Eye (tissue), 1 donor: ENCODE measurements around the gene RAD50.
"Not testable (repeated sequence)": the region's sequence is repeated elsewhere in the genome, so short reads cannot be mapped to it uniquely, and the experiment has no call there.

Source experiments
- DNase-seq: peaks from one replicate; pipeline ENCODE4 v3.0.0-alpha.2; 2015

Gene RAD50

DNA sequence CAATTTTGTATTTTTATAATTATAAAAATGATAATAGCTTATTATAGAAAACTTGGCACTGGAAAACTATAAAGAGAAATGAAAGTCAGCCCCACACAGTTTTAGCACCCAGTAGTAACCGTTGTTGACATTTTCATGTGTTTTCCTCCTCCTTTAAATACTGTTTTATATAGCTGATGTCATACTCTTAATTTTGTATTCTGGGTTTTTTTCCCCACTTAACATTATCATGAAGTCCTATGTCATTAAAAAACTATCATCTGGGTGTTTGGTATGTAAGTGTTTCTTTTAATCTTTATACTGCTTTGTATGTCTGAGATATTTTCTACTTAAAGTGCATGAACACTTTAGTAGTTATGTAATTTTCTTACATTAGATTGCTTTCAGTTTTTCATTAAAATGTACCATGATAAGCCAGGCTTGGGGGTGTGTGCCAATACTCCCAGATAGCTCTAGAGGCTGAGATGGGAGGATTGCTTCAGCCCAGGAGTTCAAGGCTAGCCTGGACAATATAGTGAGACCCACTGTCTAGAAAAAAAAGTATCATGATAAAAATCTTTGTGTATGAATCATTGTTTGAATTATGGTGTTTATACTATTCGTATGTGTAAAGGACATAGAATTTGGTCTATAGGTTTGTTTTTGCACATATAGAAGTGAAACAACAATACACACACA lies 2.7 kb downstream of the RAD50 start:
- DNase-seq = no peak

DNA sequence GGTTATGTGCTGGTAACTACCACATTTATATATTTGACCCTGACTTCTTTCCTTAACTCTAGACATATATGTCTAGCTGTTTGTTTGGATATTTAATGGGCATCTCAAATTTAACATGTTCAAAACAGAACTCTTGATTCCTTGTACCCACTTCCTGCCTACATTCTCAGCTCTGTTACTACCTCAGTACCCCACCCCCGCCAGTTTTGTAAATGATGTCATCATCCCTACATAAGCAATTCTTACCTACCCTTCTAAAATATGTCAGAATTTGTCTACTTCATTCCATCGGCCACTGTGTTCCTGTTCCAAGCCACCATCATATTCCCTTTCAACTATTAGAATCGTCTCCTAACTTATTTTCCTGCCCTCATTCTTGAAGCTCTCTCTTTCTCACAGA lies 4.8 kb downstream of the RAD50 start:
- no peak for DNase-seq

DNA sequence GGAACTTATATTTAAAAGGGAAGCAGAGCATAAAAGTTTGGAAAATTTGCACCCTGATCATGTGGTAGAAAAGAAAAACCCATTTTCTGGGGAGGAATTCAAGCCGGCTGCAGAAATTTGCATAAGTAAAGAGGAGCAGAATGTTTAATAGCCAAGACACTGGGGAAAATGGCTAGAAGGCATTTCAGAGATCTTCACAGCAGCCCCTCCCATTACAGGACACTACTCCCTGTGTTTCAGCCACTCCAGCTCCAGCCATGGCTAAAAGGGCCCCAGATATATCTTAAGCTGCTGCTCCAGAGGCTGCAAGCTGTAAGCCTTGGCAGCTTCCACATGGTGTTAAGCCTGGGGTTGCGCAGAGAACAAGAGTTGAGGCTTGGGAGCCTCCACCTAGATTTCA lies 7.8 kb downstream of the RAD50 start:
- not testable (repeated sequence) for DNase-seq

DNA sequence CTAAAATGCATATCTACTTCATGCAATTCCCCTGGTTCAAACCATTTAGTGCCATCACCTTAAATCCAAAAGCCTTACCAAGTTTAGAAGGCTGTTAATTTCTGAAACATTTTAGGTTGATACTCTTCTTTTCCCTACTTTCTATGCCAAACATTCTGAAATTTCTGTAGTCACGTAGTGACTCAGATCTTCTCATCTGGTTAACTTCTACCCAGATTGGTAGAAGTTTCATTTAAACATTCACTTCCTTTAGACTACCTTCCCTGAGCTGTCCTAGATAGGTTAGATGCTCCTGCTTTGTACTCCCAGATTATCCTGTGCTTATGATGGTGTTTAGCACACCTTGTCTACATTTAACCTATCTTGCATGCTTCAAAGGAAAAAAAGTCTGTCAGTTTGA lies 9.9 kb downstream of the RAD50 start:
- no peak for DNase-seq

DNA sequence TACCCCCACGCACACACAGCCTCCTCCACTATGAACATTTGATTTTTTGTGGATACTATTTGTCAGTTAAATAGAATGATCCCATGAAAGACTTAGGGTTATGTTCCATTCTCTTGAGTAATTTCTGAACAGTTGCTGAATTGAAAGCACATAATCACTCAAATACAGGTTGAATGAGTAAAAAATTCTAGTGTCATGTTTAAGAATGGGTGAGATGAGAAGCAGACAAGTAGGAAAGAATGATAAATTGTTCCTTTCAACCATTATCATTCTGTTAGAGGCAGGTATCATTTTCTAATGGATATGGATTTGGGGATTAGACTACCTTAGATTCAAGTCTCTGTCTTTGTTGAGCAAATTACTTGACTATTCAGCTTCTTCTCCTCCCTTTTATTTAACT lies 19.3 kb downstream of the RAD50 start:
- DNase-seq = no peak

DNA sequence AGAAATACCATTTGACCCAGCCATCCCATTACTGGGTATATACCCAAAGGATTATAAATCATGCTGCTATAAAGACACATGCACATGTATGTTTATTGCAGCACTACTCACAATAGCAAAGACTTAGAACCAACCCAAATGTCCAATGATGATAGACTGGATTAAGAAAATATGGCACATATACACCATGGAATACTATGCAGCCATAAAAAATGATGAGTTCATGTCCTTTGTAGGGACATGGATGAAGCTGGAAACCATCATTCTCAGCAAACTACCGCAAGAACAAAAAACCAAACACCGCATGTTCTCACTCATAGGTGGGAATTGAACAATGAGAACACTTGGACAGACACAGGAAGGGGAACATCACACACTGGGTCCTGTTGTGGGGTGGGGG lies 27.8 kb downstream of the RAD50 start:
- DNase-seq = not testable (repeated sequence)

DNA sequence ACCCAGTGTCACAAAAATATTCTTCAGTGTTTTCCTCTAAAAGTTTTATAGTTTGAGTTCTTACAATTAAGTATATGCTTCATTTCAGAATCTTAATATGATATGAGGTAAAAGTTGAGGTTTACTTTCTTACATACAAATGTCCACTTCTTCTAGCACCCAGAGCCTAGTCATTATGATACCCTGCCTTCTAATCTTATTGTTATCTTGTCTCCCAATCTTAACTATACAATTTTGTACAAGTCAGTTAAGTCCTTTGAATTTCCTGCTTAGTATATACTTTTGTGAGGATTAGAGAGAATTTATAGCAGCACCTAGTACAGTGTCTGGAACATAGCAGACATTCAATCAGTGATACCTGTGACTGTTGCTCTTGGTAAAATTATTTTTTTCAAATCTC lies 29.3 kb downstream of the RAD50 start:
- no peak for DNase-seq

DNA sequence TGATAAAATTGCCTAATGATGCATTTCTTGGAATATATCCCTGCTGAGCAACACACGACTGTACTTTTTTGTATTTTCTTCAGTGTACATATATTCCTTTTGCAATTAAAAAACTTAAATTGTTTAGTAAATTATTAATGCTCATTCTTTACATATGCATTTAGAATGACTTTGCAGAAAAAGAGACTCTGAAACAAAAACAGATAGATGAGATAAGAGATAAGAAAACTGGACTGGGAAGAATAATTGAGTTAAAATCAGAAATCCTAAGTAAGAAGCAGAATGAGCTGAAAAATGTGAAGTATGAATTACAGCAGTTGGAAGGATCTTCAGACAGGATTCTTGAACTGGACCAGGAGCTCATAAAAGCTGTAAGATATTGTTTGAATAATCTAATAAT lies 32.7 kb downstream of the RAD50 start:
- no peak for DNase-seq

DNA sequence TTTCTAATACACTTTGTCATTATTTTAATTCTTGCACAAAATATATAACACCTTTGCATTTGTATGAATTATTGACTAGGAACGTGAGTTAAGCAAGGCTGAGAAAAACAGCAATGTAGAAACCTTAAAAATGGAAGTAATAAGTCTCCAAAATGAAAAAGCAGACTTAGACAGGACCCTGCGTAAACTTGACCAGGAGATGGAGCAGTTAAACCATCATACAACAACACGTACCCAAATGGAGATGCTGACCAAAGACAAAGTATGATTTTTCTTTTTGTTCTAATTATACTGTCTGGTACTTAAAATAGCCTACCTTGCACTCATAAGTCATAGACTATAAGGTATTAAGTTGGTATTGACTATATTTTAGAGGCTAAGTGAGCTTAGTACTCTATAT lies 34.4 kb downstream of the RAD50 start:
- DNase-seq = peak; percentile 5

DNA sequence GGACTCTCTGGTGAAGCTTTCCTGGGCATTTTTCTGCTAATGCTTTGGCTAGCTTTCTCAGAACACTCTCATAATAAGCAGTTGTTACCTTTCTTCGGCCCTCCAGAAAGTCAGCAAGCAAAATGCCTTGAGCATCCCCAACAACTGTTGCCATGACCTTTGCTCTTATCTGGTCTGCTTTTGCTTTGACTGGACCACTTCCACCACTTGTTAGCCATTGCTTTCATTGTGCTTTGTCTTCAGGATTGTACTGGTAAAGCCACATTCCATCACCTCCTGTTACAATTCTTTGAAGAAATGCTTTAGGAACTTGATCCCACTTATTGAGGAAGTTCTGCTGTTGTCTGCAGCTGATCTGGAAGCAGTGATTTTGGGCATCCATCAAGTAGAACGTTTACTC lies 35.7 kb downstream of the RAD50 start:
- no peak for DNase-seq

DNA sequence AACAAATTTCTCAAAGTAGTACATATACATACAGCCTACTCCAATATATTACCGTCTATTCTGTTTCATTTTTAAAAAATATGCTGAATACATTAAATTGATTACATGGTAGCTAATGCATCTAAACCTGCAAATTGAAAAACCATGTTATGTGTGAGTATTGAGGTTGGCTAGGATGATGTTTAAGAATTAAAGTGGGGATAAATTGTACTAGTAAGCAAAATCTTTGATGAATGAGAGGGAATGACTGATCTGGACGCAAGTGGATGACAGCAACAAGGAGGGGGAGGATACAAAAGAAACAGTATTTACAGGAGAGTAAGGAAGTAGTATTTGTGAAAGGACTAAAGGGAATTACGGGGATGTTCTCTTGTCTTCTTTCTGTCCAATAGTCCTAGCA lies 37.4 kb downstream of the RAD50 start:
- DNase-seq = no peak

DNA sequence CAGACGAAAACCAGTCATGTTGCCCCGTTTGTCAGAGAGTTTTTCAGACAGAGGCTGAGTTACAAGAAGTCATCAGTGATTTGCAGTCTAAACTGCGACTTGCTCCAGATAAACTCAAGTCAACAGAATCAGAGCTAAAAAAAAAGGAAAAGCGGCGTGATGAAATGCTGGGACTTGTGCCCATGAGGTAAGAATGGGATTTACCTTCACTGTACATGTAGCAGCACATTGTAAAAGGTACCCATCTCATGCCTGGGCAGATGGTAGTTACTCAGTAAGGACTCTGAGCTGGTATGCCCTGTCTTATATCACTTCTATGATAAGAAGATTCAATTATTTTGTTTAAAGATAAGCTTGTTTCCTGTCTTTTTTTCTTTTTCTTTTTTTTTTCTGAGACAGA lies 38.8 kb downstream of the RAD50 start:
- DNase-seq = no peak

DNA sequence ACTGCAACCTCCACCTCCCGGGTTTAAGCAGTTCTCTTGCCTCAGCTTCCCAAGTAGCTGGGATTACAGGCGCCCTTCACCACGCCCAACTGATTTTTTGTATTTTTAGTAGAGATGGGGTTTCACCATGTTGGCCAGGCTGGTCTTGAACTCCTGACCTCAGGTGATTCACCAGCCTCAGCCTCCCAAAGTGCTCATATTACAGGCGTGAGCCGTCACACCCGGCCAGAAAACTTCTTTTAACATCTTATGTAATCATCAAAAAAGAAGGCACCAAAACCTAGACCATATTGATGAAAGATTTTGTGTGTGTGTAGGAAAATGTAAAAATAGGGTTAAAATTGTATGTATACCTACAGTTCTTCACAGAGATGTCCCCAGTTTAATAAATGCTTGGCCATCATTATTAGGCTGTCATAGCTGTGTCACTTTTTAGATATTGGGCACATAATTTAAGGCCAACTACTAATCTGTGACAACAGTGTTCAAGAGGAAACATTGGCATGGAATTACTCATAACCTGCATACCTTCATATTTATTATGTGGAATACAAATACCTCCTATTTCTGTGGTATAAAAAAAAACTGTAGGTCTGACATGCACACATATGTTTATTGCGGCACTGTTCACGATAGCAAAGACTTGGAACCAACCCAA lies 44.4 kb downstream of the RAD50 start:
- no peak for DNase-seq

DNA sequence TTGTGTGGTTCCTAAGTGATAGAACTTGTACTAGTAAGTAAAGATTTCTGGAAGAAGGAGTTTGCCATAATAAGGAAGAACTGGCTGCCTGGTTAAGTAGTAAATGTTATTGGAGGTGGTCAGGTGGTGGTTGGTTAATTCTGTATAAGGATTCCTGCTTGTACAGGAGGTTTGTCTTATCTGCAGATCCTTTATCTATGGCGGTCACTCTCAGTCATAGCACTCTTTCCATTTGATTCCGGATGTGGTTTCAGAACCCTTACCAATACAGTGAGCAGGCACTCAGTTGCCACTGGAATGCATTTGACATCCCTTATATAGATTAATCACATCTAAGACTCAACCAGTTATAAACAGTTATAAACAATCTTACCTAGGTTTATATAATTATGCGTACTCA lies 50.3 kb downstream of the RAD50 start:
- DNase-seq = no peak

DNA sequence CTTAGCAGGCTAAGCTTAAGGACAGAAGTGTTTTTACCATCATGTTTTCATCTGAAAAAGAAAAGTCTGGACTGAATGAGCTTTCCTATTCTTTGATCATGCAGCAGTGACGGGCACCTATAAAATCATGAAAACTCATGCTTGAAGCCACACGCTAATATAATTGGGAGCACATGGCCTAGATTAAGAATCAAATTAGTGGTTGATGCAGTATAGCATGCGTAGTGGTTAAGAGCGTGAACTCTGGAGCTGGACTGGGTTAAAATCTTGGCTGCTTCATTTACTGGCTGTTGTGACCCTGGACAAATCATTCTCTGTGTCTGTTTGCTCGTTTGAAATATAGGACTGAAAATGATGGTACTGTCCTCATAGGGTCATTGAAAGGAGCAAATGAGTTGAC lies 51.3 kb downstream of the RAD50 start:
- peak; percentile 0 for DNase-seq

DNA sequence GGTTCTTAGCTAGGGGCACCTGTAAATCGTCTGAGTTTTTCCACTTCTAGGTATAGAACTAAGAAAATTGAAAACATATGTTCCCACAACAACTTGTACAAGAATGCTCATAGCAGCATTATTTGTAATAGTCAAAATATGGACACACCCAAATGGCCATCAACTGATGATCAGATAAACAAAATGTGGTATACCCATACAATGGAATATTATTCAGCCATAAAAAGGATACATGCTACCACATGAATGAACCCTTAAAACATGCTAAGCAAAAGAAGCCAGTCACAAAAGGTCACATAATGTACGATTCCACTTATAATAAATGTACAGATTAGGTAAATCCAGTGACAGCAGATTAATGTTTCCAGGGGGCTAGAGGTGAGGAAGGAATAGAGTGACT lies 55.2 kb downstream of the RAD50 start:
- DNase-seq = no peak

DNA sequence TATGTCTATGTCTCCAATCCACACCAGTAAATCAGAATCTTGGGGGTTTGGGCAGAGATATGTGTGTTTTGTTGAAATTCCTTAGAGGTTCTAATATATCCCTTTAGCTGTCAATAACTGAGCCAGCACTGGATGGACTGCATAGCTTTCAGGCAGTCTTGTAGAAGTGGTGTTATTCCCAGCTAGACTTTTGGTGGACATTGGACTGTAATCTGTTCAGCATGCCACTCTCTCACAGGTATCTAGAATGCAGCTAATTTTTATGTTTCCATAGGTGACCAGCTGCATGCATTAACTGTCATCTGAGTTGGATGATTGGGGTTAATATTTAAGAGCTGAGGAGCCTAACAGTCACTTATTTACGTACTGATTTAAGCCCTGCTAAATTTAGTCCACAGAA lies 56.1 kb downstream of the RAD50 start:
- no peak for DNase-seq

DNA sequence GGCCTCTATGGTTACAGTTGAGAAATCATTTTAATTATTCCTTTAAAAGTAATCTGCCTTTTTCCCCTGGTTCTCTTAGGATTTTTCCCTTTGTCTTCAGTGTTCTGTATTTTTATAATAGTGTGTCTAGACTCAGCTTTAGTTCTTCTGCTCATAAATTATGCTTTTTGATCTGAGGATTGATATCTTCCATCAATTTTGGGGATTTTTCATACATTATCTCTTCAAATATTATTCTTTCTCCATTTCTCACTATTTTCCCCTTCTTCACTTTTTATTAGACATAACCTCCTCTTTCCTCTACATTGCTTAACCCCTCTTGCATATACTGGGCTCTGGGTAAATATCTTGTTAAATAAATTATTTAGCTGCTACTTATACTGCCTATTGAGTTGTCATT lies 64.9 kb downstream of the RAD50 start:
- DNase-seq = no peak

DNA sequence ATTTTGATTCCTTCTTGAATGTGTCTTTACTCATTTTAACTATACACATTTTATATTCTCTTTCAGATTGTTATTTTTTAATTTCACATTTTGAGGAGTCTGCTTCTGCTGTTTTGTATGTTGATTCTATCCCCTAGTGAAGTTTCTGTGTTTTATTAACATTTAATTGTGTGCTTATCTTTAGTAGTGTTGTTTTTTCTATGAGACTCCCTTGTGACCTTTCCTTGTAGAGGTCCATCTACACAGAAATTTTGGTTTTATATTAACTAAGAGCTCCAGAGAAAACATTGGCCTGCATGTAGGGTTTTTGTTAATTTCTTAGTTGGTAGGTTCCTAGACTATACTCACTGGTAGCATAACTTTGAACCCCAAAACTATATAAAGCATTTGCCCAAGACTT lies 65.8 kb downstream of the RAD50 start:
- no peak for DNase-seq

DNA sequence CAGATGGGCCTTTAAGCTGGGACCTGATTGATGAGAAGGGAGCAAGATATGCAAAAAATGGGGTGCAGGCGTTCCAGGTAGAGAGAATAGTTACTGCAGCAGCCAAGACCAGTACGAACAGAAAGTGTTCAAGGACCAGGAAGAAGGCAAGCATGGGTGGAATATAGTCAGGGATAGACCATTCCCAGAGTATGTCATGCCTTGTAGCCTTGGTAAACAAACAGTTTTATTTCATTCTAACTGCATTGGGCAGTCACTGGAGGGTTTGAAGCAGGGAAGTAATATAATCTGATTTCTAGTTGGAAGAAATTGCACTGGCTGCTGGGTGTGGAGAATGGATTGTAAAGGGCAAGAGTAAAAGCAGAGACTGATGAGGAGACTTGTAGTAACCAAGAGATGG lies 70.7 kb downstream of the RAD50 start:
- DNase-seq = no peak

DNA sequence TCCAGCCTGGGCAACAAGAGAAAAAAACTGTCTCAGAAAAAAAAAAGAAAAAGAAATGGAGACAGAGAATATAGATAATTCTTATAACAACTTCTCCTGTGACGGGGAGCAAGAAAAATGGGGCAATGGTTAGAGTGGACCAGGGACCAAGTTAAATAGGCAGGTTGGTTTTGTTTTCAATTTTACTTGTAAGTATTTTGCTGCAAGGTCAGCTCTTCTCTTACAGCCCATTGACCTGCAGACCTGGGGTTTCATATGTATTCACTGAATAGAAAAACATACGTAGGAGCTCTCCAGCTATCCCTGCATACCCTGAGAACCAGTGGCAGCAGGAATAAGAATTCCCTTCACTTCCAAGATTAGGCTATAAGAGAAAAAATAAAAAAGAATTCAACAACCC lies 72.0 kb downstream of the RAD50 start:
- no peak for DNase-seq

DNA sequence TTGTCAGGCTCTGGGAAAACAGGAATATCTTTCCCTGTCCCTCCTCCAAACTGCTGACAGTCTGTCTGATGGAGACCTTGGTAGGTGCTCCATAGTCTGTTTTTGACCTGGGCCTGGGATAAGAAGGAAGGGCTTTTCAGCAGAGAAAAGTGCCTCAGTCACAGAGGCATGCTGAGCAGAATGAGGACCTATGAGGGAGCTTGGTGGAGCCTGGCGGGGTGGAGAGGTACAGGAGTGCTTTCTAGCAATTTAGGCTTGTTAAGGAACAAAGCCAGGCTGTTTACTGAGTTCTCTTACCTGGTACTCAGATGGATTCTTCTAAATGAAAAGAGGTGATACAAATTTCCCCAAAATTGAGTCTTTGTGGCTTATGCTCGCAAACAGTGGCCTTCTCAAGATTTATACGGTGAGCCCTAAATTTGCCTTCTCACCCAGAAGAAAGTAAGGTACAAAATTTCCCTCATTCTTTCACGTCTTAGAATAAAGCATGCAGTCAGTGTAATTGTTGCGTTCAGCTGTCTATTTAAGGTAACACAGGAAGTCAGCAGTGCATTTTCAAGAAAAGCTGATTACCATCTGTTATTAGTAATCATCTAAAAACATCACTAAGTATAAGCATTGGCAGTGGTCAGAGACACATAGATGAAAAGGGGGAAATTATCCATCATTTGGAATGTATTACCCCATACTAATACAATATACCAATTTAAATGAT lies 72.6 kb downstream of the RAD50 start:
- no peak for DNase-seq

DNA sequence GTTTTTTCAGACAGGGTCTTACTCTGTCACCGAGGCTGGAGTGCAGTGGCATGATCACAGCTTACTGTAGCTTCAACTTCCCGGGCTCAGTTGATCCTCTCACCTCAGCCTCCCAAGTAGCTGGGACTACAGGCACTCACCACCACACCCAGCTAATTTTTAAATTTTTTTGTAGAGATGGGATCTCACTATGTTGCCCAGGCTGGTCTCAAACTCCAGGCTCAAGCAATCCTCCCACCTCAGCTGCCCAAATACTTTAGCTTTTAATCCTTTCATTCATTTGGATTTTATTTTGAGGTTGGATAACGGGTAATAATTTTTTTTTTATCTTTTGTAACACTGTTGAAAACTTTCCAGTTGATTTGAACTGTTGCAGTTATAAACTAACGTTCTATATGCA lies 76.8 kb downstream of the RAD50 start:
- DNase-seq = not testable (repeated sequence)

DNA sequence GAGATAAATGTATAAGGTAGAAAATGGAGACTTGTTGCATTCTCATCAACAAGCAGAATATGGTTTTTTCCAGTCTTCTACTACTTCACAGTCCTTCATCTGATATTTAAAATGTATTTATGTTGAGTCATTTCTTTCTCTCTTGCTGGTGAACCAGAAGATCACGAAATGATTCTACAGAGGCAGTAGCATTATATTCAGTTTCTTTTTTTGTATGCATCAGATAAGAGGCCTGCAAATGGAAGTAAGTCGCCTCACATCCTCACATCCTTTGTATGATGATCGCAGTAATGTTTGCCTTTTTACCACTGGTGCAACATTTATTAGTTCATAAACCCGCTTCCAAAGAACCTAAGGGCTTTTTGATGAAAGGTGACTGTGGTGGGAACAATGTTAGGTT lies 79.1 kb downstream of the RAD50 start:
- no peak for DNase-seq

DNA sequence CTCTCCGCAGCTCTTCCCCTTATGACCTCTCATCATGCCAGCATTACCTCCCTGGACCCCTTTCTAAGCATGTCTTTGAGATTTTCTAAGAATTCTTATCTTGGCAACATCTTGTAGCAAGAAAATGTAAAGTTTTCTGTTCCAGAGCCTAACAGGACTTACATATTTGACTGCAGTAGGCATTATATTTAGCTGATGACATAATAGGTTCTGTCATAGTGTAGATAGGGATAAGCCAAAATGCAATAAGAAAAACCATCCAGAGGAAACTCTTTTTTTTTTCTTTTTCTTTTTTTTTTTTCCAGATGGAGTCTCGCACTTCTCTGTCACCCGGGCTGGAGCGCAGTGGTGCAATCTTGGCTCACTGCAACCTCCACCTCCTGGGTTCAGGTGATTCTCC lies 80.5 kb downstream of the RAD50 start:
- no peak for DNase-seq
